A549 (cell line): Measurements from ENCODE around the gene PPP1R12B. TPM values are rescaled to one million over a fixed set of nuclear protein-coding genes. Genes with fewer than 3 reads are reported as not detected.
"Not testable (repeated sequence)": the region's sequence is repeated elsewhere in the genome, so short reads cannot be mapped to it uniquely, and the experiment has no call there.

ENCODE experiments used
- ATAC-seq, 2 experiments: fragments of 200-7000 bp in 1 of 2; fragments of >200 bp in 1 of 2; cut with Nextera tagmentation in 1 of 2; cut with Tn5 transposase in 1 of 2; 3 replicates each; pipeline versions ENCODE4 v1.8.0 to v1.9.1; 2018 to 2020; ENCODE audit warnings: mild to moderate bottlenecking in 1 of 2, moderate library complexity in 1 of 2
- CTCF ChIA-PET: fragments of 300-600 bp; sonication (Branson Sonifier 250); formaldehyde crosslinking; extraction: SDS; loops from one replicate; lab custom pipeline; 2021; ENCODE audit warnings: antibody characterized with exemption, inconsistent platforms; lab: Yijun Ruan, JAX
- POLR2A ChIA-PET: fragments of 350-600 bp; formaldehyde crosslinking; extraction: SDS; loops from one replicate; lab custom pipeline; 2021; ENCODE audit warnings: antibody characterized with exemption, inconsistent platforms; lab: Yijun Ruan, JAX
- DNase-seq, 2 experiments: peaks; one replicate each; pipeline versions ENCODE4 v3.0.0 to v3.0.0-alpha.2; 2011 to 2016; ENCODE audit warnings: low read depth in 1 of 2, low spot score in 1 of 2
- FAIRE-seq: peaks from 2 replicates; lab custom pipeline; 2011; peaks lifted over from hg19 to GRCh38; lab: Jason Lieb, UNC
- H3K27ac ChIP-seq, 2 experiments: fragments of >200 bp; sonication (Bioruptor Twin); formaldehyde crosslinking; 3 replicates each; pipeline ENCODE4 v1.5.1; 2016 to 2017
- H3K4me1 ChIP-seq: fragments of >200 bp; sonication (Bioruptor Twin); formaldehyde crosslinking; 3 replicates; pipeline ENCODE4 v1.6.1; 2016
- H3K4me2 ChIP-seq: fragments of >200 bp; sonication (Bioruptor Twin); formaldehyde crosslinking; 3 replicates; pipeline ENCODE4 v1.6.1; 2016
- H3K4me3 ChIP-seq: fragments of >200 bp; sonication (Bioruptor Twin); formaldehyde crosslinking; 3 replicates; pipeline ENCODE4 v1.5.1; 2016
- H3K9me3 ChIP-seq: fragments of >200 bp; sonication (Bioruptor Twin); formaldehyde crosslinking; 3 replicates; pipeline ENCODE4 v1.6.1; 2016
- BHLHE40 ChIP-seq: IDR thresholded peaks from 2 replicates; pipeline ENCODE4 v1.6.1; 2012; ENCODE audit warnings: low read depth, low read length, inconsistent platforms
- HOXB5 ChIP-seq: fragments of 250-450 bp; sonication (Bioruptor Pico); IDR thresholded peaks from 2 replicates; pipeline ENCODE4 v1.5.0; 2020; ENCODE audit warnings: mild to moderate bottlenecking, moderate library complexity
- JUNB ChIP-seq: fragments of >200 bp; sonication (Bioruptor Twin); formaldehyde crosslinking; IDR thresholded peaks from 2 replicates; pipeline ENCODE4 v1.6.1; 2016
- KDM5A ChIP-seq: fragments of 200-600 bp; sonication (generic); IDR thresholded peaks from 2 replicates; pipeline ENCODE4 v1.6.1; 2016; ENCODE audit warnings: antibody characterized with exemption, mild to moderate bottlenecking
- MAZ ChIP-seq: fragments of 150-350 bp; IDR thresholded peaks from 2 replicates; pipeline ENCODE4 v1.6.1; 2014; ENCODE audit warnings: antibody characterized with exemption, low read depth, low read length, borderline replicate concordance
- MYC ChIP-seq: IDR thresholded peaks from 2 replicates; pipeline ENCODE4 v1.6.1; 2012; ENCODE audit warnings: mild to moderate bottlenecking, inconsistent platforms, low read length, improper control_type of control experiment, borderline replicate concordance
- TFCP2L1 ChIP-seq: fragments of 250-450 bp; sonication (Bioruptor Pico); IDR thresholded peaks from 2 replicates; pipeline ENCODE4 v1.5.0; 2021; ENCODE audit warnings: mild to moderate bottlenecking
- WGBS: methylation state at CpG from one replicate; pipeline ENCODE4 v1.1.6; 2017; ENCODE audit errors: missing lambda C conversion rate; 5-methylcytosine and 5-hydroxymethylcytosine counted together
- polyA plus RNA-seq, 4 experiments: library from polyadenylated mRNA; depleted of rRNA in 3 of 4; stranded (reverse); fragments of >200 nt; fragmentation: RNase III in 1 of 4; extraction: RNeasy Plus Mini Kit Qiagen cat#74134 plus additional on column Dnase treatment in 1 of 4; gene quantifications; 2 replicates in 3 of 4; 3 replicates in 1 of 4; pipeline ENCODE4 v1.2.3, GENCODE V29; 2011 to 2017
- TF ChIP-seq, protein P1 (sequence below): IDR thresholded peaks from 2 replicates; pipeline ENCODE4 v1.6.1; 2012; ENCODE audit warnings: low read depth, borderline replicate concordance
- TF ChIP-seq, protein P2 (sequence below): fragments of 200-600 bp; sonication (generic); IDR thresholded peaks from 2 replicates; pipeline ENCODE4 v1.6.1; 2016; ENCODE audit warnings: antibody characterized with exemption, mild to moderate bottlenecking, moderate library complexity

Gene PPP1R12B
- polyA plus RNA-seq, 2 of the 4 experiments (the other 2 are of a cell fraction): 3.3 to 12.1 TPM

- H3K27ac ChIP-seq: no peak overlapping the region
- FAIRE-seq: no peak
- H3K9me3 ChIP-seq: no peaks in the 10 kb centered on the region
- ChIA-PET POLR2A (no interaction called here), CTCF (no interaction called here)
- H3K4me2 ChIP-seq: no peak overlapping the region
- TF ChIP-seq KDM5A (no peak), JUNB (no peak), MYC (no peak), TFCP2L1 (no peak), BHLHE40 (no peak), MAZ (no peak)
- TF ChIP-seq, protein P1, sequence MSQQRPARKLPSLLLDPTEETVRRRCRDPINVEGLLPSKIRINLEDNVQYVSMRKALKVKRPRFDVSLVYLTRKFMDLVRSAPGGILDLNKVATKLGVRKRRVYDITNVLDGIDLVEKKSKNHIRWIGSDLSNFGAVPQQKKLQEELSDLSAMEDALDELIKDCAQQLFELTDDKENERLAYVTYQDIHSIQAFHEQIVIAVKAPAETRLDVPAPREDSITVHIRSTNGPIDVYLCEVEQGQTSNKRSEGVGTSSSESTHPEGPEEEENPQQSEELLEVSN: no peak
- TF ChIP-seq, protein P2, sequence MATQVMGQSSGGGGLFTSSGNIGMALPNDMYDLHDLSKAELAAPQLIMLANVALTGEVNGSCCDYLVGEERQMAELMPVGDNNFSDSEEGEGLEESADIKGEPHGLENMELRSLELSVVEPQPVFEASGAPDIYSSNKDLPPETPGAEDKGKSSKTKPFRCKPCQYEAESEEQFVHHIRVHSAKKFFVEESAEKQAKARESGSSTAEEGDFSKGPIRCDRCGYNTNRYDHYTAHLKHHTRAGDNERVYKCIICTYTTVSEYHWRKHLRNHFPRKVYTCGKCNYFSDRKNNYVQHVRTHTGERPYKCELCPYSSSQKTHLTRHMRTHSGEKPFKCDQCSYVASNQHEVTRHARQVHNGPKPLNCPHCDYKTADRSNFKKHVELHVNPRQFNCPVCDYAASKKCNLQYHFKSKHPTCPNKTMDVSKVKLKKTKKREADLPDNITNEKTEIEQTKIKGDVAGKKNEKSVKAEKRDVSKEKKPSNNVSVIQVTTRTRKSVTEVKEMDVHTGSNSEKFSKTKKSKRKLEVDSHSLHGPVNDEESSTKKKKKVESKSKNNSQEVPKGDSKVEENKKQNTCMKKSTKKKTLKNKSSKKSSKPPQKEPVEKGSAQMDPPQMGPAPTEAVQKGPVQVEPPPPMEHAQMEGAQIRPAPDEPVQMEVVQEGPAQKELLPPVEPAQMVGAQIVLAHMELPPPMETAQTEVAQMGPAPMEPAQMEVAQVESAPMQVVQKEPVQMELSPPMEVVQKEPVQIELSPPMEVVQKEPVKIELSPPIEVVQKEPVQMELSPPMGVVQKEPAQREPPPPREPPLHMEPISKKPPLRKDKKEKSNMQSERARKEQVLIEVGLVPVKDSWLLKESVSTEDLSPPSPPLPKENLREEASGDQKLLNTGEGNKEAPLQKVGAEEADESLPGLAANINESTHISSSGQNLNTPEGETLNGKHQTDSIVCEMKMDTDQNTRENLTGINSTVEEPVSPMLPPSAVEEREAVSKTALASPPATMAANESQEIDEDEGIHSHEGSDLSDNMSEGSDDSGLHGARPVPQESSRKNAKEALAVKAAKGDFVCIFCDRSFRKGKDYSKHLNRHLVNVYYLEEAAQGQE: no peak
- DNase-seq: no peak
- 73% methylated on average over 2 of the region's 2 CpGs for WGBS
- ATAC-seq: no peak
- 0 out of 3 replicates have a peak, but pooled peaks cover 4% of the 10 kb centered on the region for H3K4me1 ChIP-seq
- H3K4me3 ChIP-seq: no peak overlapping the region
Observed at GRCh38 chr1:202521886-202522285, 173.4 kb downstream of the PPP1R12B start.

DNA sequence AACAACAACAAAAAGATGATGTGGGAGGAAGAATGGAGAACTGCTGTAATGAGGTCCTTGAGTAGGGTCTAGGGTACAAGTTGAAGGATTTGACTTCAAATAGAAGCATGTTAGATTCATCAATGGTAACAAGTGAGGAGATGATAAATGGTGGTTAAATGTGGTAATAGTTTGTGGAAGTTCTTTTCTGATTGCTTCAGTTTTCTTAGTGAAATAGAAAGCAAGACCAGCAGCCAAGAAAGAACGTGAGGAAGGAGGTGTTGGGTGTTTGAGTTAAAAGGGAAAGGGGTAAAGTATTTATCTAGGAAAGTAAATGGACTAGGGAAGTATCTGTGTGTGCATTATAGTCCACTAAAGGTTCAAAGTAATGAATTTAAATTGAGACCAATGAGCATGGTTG, 177.6 kb downstream of the PPP1R12B start:
- FAIRE-seq, H3K9me3 ChIP-seq, H3K4me2 ChIP-seq, H3K4me1 ChIP-seq, ATAC-seq, POLR2A ChIA-PET, H3K27ac ChIP-seq, H3K4me3 ChIP-seq, DNase-seq: not testable (repeated sequence)
- CTCF ChIA-PET: interaction anchor here (0.6 to 0.7 kb wide), 2 partner anchors 32 to 74 kb away, joined by 3 read pairs; no protein-coding TSS in a partner anchor
- WGBS: 80% methylated on average over 1 of the region's 1 CpG

DNA sequence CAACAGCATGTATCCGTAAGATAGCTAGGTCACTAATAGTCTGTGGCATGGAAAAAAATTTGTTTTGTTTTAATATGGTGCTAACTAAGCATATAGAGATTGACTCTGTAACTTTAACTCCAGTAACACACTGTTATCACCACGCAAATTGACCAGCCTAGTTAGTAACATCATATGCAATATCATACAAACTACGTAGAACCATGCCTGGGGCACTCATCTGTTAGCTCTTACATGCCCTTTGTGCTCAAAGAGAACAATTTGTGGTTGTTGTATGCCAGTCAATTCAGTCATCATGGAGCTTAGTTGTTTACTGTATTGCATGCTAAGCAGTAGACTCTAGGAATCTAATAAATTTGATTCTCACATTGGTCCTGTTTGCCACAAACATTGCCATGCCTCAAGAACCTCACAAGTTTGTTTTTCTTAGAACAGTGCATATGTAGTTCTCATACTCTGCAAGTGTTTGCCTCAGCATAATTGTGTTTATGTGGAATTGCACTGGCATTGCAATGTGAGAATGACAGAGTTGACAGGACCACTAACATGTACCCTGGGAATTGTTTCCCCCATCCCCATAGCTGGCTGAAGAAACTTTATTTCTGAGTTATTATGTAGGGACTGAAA, 179.7 kb downstream of the PPP1R12B start:
- FAIRE-seq, H3K4me2 ChIP-seq, H3K4me1 ChIP-seq, DNase-seq, POLR2A ChIA-PET, ATAC-seq, H3K4me3 ChIP-seq, H3K27ac ChIP-seq, H3K9me3 ChIP-seq: not testable (repeated sequence)
- CTCF ChIA-PET: interaction anchor here (0.8 kb wide), 1 partner anchor 43 kb away, joined by 3 read pairs; no protein-coding TSS in a partner anchor
- 83% methylated on average over 3 of the region's 3 CpGs for WGBS

DNA sequence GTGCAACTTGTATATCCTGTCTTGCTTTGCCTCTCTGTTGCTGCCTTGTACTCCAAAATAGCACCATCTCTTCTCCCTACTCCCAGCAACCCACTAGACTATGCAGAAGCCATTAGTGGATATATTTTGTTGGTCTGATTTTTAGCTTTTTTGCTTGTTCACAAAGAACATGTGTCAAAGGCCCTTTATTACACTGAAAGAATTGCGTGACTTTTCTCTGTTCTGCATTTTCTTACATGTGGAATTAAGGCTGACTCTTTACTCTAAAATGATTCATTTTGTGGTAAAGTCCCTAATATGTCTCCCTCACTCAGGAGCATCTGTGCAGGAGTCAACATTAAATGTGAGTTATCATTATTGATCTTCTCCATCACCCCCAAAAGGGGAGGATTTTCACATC, 182.2 kb downstream of the PPP1R12B start:
- CTCF ChIA-PET: interaction anchor here (1.8 kb wide), 1 partner anchor 41 kb away, joined by 5 read pairs; no protein-coding TSS in a partner anchor

GRCh38 chr1:202531472-202531811, 182.9 kb downstream of the PPP1R12B start:
- ATAC-seq (no peak), FAIRE-seq (no peak), DNase-seq (no peak)
- no peak overlapping the region for H3K4me2 ChIP-seq
- H3K4me3 ChIP-seq: no peak overlapping the region
- H3K9me3 ChIP-seq: no peaks in the 10 kb centered on the region
- 71% methylated on average over 1 of the region's 1 CpG for WGBS
- CTCF ChIA-PET: interaction anchor here (1.8 kb wide), 1 partner anchor 40 kb away, joined by 5 read pairs; no protein-coding TSS in a partner anchor
- no peak overlapping the region for H3K27ac ChIP-seq
- TF ChIP-seq HOXB5: no peak
- no peaks in the 10 kb centered on the region for H3K4me1 ChIP-seq
- POLR2A ChIA-PET: no interaction called here

More for the DNA sequence above, 182.2 kb downstream of the PPP1R12B start:
- ATAC-seq, H3K4me1 ChIP-seq, POLR2A ChIA-PET, H3K4me3 ChIP-seq, H3K9me3 ChIP-seq, H3K4me2 ChIP-seq, FAIRE-seq, H3K27ac ChIP-seq, DNase-seq: not testable (repeated sequence)
- 96% methylated on average over 1 of the region's 1 CpG for WGBS

DNA sequence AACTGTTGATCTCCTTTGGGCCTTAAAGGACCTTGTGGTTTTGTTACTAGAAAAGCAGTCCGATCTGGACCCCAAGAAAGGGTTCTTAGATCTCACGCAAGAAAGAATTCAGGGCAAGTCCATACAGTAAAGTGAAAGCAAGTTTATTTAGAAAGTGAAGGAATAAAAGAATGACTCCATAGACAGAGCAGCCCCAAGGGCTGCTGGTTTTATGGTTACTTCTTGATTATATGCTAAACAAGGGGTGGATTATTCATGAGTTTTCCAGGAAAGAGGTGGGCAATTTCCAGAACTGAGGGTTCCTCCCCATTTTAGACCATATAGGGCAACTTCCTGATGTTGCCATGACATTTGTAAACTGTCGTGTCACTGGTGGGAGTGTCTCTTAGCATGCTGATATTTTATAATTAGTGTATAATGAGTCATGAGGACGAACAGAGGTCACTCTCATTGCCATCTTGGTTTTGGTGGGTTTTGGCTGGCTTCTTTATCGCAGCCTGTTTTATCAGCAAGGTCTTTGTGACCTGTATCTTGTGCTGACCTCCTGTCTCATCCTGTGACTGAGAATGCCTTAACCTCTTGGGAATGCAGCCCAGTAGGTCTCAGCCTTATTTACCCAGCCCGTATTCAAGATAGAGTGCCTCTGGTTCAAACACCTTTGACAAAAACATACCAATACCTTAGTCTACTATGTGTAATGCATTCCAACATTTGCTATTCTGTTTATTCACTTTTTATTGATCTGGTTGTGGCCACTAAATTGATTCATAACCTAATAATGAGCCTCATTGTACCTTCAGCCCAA, 183.5 kb downstream of the PPP1R12B start:
- H3K4me3 ChIP-seq, FAIRE-seq, CTCF ChIA-PET, H3K4me1 ChIP-seq, H3K4me2 ChIP-seq, POLR2A ChIA-PET, H3K9me3 ChIP-seq, H3K27ac ChIP-seq, ATAC-seq: not testable (repeated sequence)
- 89% methylated on average over 6 of the region's 6 CpGs for WGBS
- peak in 1 of 2 experiments; percentile 11 for DNase-seq

- not testable (repeated sequence) for FAIRE-seq, DNase-seq, H3K4me2 ChIP-seq, H3K27ac ChIP-seq, ATAC-seq, H3K9me3 ChIP-seq, H3K4me1 ChIP-seq, H3K4me3 ChIP-seq
- 64% methylated on average over 5 of the region's 5 CpGs for WGBS
- ChIA-PET CTCF (interaction anchor here (0.6 kb wide), 1 partner anchor 293 kb away, joined by 3 read pairs; no protein-coding TSS in a partner anchor), POLR2A (interaction anchor here (0.5 kb wide), 1 partner anchor 813 kb away, joined by 4 read pairs; no protein-coding TSS in a partner anchor)
Observed at GRCh38 chr1:202539166-202539574, 190.7 kb downstream of the PPP1R12B start.
